ENCODE data around the gene MTCH1.

MTCH1 gene

DNA sequence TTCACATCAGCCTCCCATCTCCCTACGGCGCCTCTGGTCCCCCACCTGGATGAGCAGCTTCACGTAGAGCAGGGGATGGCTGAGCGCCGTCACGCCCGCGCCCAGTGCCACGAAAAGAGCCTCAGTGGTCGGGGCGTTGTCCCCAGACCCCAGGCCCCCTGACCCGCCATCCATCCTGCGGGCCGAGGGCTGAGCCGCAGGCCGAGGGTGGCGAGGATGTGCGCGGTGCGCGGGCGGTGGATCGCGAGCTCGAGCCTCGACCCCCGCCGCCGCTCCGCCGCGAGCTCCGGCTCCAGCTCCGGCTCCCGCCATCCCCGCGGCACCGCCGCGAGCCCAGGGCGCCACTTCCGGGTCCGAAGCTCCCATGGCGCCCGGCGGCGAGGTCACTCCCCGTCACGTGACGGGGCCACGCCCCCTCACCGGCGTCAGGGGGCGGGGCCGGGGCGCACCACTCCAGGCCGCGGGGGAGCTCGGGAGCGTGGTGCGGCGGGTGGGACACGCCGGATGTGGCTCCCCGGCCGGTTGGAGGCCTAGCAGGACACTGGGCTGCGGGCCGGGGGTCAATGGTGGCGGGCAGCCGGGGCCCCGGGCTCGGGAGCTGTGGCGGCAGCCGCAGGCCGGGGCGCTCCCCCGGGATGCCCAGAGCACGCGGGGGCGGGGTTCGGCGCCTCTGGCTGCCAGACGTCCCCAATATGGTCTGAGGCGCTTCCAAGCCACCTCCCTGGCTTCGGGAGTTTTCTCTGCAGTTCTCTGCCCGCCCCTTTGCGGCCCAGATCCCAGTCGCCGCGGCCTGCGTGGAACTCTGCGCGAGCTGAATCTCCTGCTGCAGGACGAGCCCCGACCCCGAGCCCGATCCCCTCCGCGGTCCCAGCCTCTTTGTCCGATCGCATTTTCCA is at the start of gene MTCH1:
MTCH1 (minus strand) TSS at position 389 of the 896 bp plus-strand sequence; CDS start at position 366, 23 bp downstream.
- no peak for TF ChIP-seq ZNF274 (IDR thresholded peaks at IDR 0.05; ENCODE audit: low read depth, low read length)
- H3K4me3 ChIP-seq (ENCODE audit: low read length), result peak within 1 kb of the TSS; percentile 90

DNA sequence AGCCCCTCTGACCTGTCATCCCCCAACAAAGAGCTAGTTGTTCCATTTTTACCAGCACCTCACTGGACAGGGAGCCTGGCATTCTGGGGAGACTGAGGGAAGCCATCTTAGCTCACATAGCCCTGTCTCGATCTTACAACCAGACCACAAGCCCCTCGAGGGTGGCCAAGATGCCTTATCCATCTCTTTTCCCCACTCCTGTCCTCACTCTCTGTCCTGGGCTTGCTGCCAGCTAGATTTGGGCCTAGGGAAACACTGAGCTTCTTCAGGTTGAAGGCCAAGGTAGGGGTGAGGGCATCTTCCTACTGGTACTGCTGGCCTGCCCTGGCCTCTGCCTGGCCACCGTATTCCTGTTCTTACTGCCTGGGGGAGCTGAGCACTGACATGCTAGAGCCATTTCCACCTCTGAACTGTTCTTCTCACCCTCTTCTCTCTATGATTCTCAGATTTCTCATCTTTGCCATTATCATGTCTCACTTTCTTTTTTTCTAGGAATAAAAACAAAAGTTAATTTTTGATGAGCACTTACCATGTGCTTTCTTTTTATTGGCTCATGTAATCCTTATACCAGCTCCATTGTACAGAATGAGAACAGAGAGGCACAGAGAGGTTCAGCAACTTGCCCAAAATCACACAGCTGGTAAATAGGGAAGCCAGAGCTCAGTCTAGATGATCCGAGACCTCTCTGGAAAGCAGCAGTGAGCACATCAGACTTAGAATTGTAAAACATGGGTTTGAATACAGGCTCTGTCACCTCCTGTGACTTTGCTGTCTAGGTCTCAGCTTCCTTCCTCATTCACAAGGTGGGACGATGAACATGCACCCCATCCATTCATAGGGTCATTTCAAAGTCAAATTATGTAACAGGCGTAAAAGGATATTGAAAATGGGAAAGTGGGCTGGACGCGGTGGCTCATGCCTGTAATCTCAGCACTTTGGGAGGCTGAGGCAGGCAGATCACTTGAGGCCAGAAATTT is 48.1 kb upstream of the MTCH1 start:
- no peak for TF ChIP-seq ZNF274 (IDR thresholded peaks at IDR 0.05; ENCODE audit: low read depth, low read length)
- no peak overlapping the region for H3K4me3 ChIP-seq (ENCODE audit: low read length)

DNA sequence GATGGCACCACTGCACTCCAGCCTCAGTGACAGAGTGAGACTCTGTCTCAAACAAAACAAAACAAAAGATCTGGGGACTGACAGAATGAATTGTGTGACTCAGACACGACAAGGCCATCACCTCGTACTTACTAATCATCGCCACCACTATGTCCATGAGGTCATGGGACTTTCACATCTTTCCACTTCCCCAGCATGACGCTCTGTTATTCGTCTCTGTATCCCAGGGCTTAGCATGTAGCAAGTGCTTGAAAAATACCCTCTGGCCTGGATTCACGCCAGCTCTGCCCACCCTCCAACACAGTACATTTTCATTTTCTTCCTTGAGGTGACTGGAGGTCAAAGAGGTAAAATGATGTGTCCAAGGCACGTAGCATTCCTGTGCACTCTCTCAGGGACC is 47.3 kb upstream of the MTCH1 start:
- no peak for TF ChIP-seq ZNF274 (IDR thresholded peaks at IDR 0.05; ENCODE audit: low read depth, low read length)

GRCh38 chr6:37032239-37032638 is 46.2 kb upstream of the MTCH1 start:
- no peak for TF ChIP-seq ZNF274 (IDR thresholded peaks at IDR 0.05; ENCODE audit: low read depth, low read length)

More for the DNA sequence above, 47.3 kb upstream of the MTCH1 start:
- no peak overlapping the region for H3K4me3 ChIP-seq (ENCODE audit: low read length)

GRCh38 chr6:37030599-37030998 is 44.6 kb upstream of the MTCH1 start:
- H3K4me3 ChIP-seq (ENCODE audit: low read length), result no peak overlapping the region
- TF ChIP-seq ZNF274 (IDR thresholded peaks at IDR 0.05; ENCODE audit: low read depth, low read length), result no peak

More at GRCh38 chr6:37032239-37032638, 46.2 kb upstream of the MTCH1 start:
- no peak overlapping the region for H3K4me3 ChIP-seq (ENCODE audit: low read length)

GRCh38 chr6:37029249-37029971 is 43.4 kb upstream of the MTCH1 start:
- no peak for TF ChIP-seq ZNF274 (IDR thresholded peaks at IDR 0.05; ENCODE audit: low read depth, low read length)

GRCh38 chr6:37027811-37028469 is 41.9 kb upstream of the MTCH1 start:
- no peak for TF ChIP-seq ZNF274 (IDR thresholded peaks at IDR 0.05; ENCODE audit: low read depth, low read length)
- no peak overlapping the region for H3K4me3 ChIP-seq (ENCODE audit: low read length)

More at GRCh38 chr6:37029249-37029971, 43.4 kb upstream of the MTCH1 start:
- H3K4me3 ChIP-seq (ENCODE audit: low read length), result no peak overlapping the region

DNA sequence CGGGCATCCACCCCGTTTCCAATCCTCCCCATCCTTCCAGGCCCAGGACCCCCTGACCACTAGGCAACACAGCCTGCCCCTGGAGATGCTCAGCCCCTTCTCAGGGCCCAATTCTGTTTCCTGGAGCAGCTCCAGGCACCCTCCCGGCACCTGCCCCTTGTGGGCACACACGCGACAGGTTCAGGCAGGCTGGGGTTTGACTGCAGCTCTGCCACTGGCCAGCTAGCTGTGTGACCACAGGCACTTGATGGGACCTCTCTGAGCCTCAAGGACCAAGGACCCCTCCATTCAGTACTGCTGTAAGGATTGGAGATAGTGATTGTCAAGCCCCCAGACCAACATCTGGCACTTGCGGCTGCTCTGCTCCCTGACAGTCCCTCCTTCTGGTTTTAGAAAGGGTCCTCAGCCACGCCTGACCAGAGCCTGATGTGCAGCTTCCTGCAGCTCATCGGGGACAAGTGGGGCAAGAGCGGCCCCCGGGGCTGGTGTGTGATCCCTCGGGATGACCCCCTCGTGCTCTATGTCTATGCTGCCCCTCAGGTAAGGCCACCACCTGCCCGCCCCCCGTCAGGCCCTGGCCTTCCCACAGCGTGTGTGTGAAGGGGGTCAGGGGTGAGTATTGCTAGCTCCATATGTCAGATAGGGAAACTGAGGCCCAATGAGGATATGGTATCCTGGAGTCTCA is 41.2 kb upstream of the MTCH1 start:
- no peak overlapping the region for H3K4me3 ChIP-seq (ENCODE audit: low read length)
- TF ChIP-seq ZNF274 (IDR thresholded peaks at IDR 0.05; ENCODE audit: low read depth, low read length), result no peak

- no peak overlapping the region for H3K4me3 ChIP-seq (ENCODE audit: low read length)
- no peak for TF ChIP-seq ZNF274 (IDR thresholded peaks at IDR 0.05; ENCODE audit: low read depth, low read length)
These were observed 39.8 kb upstream of the MTCH1 start for GRCh38 chr6:37025621-37026466.

DNA sequence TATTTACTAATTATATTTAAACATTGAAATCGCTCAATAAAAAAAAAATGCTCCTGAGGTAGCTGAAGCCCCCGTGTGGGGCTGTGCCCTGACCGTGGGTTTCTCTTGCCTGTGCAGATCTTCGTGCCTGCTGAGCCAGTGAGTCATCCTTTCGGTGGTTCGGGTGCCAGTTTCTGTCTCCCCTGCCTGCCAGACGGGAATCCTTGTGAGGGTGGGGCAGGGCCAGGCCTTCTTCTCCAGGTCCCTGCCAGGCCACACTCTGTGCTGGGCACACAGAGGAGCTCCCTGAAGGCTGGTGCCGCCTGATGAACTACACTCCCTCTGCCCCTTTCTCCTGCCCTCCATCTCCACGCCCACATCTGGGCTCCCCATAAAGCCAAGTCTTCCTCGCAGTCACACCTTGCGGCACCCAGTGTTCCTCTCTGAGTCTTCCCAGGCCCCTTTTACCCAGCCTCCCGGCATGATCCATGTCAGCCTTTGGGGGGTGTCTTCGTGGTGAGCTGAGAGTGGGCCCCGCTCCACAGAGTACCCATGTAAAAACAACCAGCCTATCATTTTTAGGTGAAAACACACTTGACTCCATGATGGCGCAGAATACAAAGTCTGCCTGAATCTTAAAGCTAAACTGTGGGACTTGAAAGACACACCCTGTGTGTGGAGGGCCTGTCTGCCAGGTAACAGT is 38.8 kb upstream of the MTCH1 start:
- no peak for TF ChIP-seq ZNF274 (IDR thresholded peaks at IDR 0.05; ENCODE audit: low read depth, low read length)
- H3K4me3 ChIP-seq (ENCODE audit: low read length), result no peak overlapping the region

DNA sequence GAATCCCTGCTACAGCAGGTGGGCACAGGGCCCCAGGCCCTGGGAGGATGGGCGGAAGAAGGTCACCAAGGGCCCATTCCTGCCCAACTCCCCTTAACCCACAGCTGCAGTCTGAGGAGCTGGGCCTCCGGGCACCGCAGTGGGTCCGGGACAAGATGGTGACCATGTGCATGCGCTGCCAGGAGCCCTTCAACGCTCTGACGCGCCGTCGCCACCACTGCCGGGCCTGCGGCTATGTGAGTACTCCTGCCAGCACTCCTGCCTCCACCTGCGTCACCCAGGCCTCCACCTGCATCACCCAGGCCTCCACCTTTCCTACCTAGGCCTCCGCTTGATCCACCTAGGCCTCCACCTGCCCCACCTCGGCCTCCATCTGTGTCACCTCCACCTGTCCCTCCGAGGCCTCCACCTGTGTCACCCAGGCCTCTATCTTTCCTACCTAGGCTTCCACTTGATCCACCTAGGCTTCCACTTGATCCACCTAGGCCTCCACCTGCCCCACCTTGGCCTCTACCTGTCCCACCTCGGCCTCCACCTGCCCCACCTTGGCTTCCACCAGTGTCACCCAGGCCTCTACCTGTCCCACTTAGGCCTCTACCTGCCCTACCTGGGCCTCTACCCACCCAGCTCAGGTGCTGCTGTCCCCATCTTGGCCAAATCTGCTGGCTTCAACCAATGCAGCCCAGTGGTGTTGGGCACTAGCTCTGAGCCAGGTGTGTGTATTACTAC is 36.3 kb upstream of the MTCH1 start:
- no peak for TF ChIP-seq ZNF274 (IDR thresholded peaks at IDR 0.05; ENCODE audit: low read depth, low read length)
- H3K4me3 ChIP-seq (ENCODE audit: low read length), result no peak overlapping the region
